ENCODE data around the gene C17orf58. TPM values are rescaled to one million over a fixed set of nuclear protein-coding genes. Genes with fewer than 3 reads are reported as not detected.
"Not testable (repeated sequence)": the region's sequence is repeated elsewhere in the genome, so short reads cannot be mapped to it uniquely, and the experiment has no call there.

Gene C17orf58
- total RNA-seq (2014; rRNA removed; shearing (Covaris generic)) = 22.6 and 32.6 TPM in 2 replicates

DNA sequence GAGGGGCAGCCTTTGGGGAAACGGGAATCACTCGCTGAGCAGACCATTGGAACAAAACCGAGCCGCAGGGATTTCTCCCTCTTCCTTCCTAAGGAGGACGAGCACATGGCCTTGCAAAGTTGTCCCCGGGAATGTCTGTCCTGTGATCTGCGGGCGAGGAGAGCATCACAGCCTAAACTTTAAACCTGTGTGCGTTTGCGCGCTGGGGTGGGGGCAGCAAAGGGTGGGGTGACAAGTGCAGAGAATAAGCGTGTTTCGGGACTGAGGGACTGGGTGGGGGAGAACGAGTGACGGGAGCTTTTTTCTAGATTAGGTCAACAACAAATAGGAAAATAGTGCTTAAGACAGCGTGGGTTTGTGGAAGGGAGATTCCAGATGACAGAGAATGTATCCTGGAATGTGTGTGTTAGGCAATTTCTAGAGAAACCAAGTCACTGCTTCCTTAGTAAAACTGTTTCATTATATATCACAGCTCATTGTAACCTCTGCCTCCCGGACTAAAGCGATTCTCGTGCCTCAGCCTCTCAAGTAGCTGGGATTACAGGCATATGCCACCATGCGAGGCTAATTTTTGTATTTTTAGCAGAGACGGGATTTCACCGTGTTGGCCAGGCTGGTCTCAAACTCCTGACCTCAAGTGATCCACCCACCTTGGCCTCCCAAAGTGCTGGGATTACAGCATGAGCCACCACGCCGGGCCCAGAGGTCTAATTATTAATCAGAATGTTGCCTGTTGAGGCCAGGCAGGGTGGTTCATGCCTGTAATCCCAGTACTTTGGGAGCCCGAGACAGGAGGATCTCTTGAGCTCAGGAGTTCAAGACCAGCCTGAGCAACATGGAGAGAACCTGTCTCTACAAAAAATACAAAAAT is at the start of gene C17orf58:
C17orf58 (minus strand) TSS at position 169 of the 871 bp plus-strand sequence. CDS start 271 bp downstream, outside the sequence.
- in situ Hi-C loops (cut with HindIII; ENCODE audit: low sequenced_read_pairs) = not testable (repeated sequence)

DNA sequence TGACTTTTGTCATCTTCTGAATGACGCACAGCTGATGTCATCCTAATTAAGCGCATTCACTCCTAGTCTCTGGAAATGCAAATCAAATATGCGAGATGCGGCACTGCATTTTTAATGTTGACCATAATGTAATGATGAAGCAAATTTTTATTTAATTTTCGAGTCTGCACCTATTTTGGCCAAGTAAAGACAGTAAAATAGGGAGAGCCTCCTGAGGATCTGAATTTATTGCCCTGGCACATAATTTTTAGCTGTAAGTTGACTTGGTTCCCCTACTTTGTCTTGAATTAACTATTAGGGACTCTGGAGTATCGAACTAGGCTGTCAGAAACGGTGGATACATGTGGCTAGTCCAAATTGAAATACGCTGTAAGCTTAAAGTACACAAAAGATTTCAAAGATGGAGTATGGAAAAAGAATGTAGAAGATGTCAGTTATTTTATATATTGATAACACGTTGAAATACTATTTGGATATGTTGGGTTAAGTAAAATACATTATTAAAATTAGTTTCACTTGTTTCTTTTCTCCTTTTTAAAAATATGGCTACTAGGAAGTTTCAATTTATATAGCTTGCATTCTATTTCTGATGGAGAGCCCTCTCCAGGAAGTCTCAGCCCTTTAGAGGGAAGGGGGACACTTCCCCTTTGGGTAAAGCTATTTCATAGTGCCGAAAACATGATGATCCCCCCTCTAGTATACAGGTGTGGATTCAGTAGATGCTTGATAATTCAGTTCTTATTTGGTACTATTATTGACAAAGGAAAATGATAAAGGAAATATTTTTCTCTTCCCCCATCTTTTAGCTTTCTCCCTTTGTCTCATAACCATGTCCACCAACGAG is 40.3 kb upstream of the C17orf58 start:
- in situ Hi-C loops (cut with HindIII; ENCODE audit: low sequenced_read_pairs) = no loop called here

More for the DNA sequence above, at the start of gene C17orf58:
- DNase-seq (ENCODE audit: low spot score) = peak; percentile 43

DNA sequence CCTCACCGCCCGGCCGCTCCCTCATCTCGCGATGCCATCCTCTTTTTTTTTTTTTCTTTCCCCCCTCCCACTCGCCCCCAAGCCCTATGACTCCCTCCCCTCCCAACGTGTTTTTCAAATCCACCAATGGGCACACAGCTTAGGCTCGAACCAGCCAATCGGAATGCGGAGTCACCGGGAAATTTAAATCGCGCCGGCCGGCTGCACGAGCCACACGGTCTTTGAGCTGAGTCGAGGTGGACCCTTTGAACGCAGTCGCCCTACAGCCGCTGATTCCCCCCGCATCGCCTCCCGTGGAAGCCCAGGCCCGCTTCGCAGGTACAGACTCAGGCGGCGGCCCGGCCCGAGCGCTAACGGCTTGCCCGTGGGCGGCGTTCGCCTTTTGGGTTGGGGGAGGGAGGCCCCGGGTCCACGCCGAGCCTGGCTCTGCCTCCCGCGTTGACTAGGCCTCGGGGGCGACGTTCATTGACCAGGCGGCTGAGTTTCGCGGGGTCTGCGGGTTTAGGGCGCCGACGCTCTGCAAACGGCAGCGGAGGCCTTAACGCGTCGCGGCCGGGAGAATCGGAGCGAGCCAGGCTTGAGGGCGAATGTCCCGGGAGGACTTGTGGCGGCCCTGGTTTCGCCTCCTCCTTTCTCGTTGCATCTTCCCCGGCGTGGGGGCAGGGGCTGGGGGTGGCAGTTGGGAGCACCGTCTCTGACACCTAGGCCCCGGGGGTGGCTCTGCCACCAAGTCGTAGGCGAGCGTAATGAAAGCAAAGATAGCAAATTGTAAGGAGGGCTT is 39.4 kb upstream of the C17orf58 start, which contains the start of gene KPNA2:
KPNA2 (plus strand) TSS at position 213 of the 781 bp plus-strand sequence. CDS start 1,398 bp downstream, outside the sequence.
- in situ Hi-C loops (cut with HindIII; ENCODE audit: low sequenced_read_pairs) = no loop called here
- peak; percentile 97 for DNase-seq (ENCODE audit: low spot score)

More for the DNA sequence above, 40.3 kb upstream of the C17orf58 start:
- no peak for DNase-seq (ENCODE audit: low spot score)

DNA sequence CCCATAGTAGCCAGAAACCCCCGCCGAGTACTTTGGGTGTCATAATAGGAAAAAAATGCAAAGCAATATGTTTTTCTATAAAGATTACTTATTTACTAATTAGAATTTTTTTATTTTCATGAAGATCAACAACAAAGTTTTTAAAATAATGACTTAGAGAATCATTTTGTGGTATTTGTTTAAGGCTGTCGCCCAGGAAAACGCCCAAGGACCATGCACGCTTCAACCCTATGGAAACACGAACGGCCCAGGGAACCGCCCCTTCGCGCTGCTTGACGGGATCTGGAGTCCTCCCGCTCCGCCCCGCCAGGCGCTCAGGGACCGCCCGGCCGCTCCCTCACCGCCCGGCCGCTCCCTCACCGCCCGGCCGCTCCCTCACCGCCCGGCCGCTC is 38.9 kb upstream of the C17orf58 start:
- in situ Hi-C loops (cut with HindIII; ENCODE audit: low sequenced_read_pairs) = no loop called here
- no peak for DNase-seq (ENCODE audit: low spot score)

DNA sequence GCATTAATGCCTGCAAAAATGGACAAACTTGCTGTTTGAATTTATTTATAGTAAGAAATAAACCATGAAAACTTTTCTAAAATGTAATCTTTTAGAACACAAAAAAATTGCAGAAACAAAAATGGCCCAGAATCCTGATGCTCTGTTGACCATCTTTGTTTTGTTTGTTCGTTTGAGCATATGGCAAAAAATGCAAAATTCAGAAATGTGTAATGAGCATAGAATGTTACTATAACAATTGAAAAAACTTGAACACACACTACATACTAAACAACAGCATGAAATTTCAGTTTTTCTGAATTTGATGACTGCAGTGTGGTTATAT is 38.1 kb upstream of the C17orf58 start:
- no peak for DNase-seq (ENCODE audit: low spot score)
- in situ Hi-C loops (cut with HindIII; ENCODE audit: low sequenced_read_pairs) = no loop called here

DNA sequence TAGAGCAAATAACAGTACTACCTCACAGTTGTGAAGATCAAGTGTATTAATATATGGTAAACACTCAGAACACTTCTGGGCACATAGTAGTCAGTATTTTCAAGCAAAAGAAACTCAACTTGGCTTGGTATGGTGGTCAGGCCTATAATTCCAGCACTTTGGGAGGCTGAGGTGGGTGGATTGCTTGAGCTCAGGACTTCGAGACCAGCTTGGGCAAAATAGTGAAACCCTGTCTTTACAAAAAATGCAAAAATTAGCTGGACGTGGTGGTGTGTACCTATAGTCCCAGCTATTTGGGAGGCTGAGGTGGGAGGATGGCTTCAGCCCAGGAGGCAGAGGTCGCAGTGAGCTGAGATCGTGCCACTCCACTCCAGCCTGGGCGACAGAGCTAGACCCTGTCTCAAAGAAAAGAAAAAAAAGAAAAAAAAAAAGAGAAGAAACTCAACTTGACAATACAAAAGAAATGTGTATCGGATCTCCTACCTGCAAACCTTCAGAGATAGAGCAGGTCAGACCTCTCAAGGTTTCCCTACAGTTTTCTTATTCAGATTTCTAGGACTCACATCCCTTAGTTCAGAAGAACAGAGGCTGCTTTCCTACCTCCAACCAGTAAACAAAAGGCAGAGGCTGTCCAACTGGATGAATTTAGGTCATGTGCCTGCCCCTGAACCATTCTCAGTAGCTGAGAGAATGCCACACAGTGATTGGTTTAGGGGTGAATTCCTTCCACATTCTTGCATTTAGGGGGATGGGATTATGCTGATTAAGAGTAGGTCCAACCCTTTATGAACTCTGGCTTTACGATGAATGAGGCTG is 37.6 kb upstream of the C17orf58 start:
- DNase-seq (ENCODE audit: low spot score) = peak; percentile 78
- in situ Hi-C loops (cut with HindIII; ENCODE audit: low sequenced_read_pairs) = no loop called here

DNA sequence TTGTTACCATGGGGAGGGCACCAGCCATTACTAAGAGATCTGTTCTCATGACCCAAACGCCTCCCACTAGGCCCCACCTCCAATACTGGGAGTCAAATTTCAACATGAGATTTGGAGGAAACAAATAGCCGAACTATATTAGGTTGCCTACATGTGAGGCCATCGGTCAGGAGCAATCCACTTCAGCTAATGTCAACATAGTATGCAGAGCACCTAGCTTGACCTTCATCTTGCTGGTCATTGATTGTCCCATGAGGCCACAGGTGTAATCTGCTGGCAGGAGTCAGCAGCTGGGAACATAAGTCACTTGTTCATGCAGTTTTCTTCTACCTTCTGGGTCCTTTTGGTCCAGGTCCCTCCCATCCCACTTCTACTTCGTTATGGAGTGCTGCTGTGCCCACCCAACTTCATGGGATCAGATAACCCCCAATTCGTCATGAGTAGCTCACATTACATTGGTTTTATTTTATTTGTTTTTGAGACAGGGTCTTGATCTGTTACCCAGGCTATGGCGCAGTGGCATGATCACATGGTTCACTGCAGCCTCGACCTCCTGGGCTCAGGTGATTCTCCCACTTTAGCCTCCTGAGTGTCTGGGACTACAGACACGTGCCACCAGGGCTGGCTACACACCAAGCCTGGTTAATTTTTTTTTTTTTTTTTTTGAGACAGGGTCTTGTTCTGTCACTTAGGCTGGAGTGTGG is 33.4 kb upstream of the C17orf58 start:
- in situ Hi-C loops (cut with HindIII; ENCODE audit: low sequenced_read_pairs) = no loop called here

DNA sequence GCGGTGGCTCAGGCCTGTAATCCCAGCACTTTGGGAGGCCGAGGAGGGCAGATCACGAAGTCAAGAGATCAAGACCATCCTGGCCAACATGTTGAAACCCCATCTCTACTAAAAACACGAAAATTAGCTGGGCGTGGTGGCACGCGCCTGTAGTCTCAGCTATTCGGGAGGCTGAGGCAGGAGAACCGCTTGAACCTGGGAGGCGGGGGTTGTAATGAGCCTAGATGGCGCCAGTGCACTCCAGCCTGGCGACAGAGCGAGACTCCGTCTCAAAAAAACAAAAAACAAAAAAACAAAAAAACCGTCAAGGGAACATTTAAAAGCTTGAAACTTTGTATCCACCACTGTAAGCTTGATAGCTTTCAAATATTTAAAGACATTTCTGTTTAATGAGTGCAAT is 26.3 kb upstream of the C17orf58 start:
- DNase-seq (ENCODE audit: low spot score); in situ Hi-C loops (cut with HindIII; ENCODE audit: low sequenced_read_pairs): not testable (repeated sequence)

More for the DNA sequence above, 33.4 kb upstream of the C17orf58 start:
- no peak for DNase-seq (ENCODE audit: low spot score)

DNA sequence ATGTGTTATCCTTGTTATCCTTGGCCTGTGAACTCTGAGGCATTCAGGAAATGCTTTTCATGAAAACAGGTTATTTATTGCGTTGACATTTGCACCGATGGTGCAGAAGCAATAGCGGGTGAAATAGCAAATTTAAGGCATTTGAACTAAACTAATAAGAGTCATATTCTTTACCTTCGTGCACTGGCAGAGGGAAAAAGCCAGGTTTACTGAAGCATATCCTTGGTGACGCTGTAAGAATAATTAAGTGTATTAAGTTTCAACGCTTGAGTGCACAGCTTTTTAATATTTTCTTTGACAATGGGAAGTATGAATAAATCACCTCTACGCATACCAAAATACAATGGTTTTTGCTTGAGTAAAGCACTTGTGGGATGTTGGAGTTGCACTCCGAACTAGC is 25.7 kb upstream of the C17orf58 start:
- no peak for DNase-seq (ENCODE audit: low spot score)
- in situ Hi-C loops (cut with HindIII; ENCODE audit: low sequenced_read_pairs) = no loop called here

DNA sequence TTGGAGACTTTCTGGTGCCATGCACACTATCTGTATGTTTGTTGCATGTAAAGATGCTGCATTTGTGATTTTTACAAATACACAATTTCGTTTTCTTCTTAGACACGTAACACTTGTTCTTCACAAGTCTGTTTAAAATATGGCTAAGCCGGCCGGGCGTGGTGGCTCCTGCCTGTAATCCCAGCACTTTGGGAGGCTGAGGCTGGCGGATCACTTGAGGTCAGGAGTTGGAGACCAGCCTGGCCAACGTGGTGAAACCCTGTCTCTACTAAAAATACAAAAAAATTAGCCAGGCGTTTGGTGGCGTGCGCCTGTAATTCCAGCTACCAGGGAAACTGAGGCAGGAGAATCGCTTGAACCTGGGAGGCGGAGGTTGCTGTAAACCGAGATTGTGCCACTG is 24.5 kb upstream of the C17orf58 start:
- DNase-seq (ENCODE audit: low spot score); in situ Hi-C loops (cut with HindIII; ENCODE audit: low sequenced_read_pairs): not testable (repeated sequence)

DNA sequence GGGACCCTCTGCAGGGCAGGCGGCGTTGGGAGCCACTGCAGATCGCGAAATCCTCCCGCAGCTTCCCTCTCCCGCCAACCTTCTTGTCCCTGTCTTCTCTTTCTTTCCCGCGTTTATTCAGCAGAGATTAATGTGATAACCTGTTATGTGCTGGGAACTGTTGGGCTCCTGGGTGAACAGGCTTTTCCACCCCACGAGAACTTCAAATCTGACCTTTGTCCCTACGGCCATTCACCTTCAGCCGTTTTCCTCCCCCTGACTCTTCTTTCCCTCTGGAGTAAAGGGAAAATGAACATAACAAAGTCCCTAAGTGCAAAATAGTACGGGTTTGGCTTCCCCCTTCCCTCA is 24.1 kb upstream of the C17orf58 start:
- DNase-seq (ENCODE audit: low spot score) = no peak
- in situ Hi-C loops (cut with HindIII; ENCODE audit: low sequenced_read_pairs) = no loop called here

DNA sequence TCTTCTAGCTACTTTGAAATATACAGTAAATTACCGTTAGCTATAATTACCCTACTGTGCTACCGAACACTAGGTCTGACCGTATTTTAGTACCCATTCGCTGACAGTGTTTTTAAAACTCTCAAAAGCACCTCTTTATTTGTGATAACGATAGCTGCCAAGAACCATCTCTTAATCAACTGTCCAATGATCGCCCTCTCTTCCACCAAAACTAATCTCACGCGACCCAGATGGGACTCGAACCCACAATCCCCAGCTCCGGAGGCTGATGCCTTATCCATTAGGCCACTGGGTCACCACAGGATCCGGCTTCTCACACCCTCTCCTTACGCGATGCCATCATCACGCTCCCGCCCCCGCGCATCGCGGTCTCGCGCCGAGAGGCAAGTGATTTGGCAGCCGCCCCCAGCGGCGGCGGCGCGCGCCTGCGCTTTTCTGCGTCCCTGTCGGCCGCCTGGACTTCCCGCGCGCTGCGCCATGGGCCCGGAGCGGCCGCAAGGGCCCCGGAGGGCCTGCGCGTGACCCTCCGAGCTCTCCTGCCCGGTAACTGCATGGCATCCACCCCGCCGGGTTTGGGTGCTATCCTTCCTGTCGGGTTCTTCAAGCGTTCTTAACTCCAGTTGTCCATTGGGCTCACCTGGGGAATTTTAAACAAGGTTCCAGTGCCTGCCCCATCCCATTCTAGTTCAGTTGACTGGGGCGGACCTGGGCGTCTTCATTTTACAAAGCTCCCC is 23.6 kb upstream of the C17orf58 start:
- in situ Hi-C loops (cut with HindIII; ENCODE audit: low sequenced_read_pairs) = no loop called here
- peak; percentile 96 for DNase-seq (ENCODE audit: low spot score)

DNA sequence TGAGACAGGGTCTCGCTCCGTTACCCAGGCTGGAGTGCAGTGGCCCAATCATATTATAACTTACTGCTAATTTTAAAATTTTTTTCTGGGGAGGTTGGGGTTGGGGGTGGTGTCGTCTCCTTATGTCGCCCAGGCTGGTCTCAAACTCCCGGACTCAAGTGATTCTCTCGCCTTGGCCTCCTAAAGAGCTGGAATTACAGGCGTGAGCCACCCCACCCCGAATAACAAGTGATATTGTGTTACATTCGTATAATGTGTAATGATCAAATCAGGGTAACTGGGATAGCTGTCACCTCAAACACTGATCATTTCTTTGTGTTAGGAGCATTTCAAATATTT is 23.0 kb upstream of the C17orf58 start:
- no peak for DNase-seq (ENCODE audit: low spot score)
- in situ Hi-C loops (cut with HindIII; ENCODE audit: low sequenced_read_pairs) = no loop called here

DNA sequence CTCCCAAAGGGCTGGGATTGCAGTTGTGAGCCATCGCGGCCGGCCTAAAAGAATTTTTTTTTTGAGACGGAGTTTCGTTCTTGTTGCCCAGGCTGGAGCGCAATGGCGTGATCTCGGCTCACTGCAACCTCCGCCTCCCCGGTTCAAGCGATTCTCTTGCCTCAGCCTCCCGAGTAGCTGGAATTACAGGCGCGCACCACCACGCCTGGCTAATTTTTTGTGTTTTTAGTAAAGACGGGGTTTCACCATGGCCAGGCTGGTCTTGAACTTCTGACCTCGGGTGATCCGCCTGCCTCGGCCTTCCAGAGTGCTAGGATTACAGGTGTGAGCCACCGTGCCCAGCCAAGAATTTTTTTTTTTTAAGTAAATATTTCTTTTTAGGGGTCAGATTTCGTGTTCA is 22.2 kb upstream of the C17orf58 start:
- in situ Hi-C loops (cut with HindIII; ENCODE audit: low sequenced_read_pairs); DNase-seq (ENCODE audit: low spot score): not testable (repeated sequence)

DNA sequence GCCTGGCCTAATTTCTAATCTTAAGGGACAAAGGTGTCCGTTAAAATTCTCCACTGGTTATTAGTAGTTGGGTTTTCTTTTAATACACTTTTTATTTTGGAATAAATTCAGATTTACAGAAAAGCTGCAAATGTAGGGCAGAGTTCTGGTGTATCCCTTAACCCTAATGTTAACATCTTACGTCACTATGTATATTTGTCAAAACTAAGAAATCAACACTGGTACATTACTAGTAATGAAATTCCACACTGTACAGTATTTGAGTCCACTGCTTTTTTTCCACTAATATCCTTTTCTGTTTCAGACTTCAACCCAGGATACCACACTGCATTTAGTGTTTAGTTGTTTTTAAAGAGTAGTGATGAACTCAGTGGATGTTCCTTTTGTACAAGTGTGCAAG is 20.6 kb upstream of the C17orf58 start:
- no peak for DNase-seq (ENCODE audit: low spot score)
- in situ Hi-C loops (cut with HindIII; ENCODE audit: low sequenced_read_pairs) = no loop called here

DNA sequence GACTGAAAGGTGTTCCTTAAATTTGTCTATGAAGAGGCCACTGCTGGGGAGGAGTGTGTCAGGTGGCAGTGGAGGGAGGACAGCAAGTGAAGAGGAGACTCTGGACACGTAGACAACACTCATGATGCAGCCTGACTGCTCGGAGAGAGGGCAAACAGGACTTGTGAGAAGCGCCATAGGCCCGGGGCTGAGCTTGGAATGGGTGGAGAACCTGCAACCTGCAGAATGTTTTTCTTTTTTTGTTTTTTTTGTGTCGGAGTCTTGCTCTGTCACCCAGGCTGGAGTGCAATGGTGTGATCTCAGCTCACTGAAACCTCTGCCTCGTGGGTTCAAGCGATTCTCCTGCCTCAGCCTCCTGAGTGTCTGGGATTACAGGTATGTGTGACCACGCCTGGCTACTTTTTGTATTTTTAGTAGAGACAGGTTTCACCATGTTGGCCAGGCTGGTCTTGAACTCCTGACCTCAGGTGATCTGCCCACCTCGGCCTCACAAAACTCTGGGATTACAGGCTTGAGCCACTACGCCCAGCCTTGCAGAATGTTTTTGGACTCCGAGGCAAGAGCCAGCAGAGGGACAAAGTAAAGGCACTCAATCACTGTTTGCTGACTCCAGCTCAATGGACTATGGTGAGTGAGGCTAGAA is 18.9 kb upstream of the C17orf58 start:
- no peak for DNase-seq (ENCODE audit: low spot score)
- in situ Hi-C loops (cut with HindIII; ENCODE audit: low sequenced_read_pairs) = no loop called here

DNA sequence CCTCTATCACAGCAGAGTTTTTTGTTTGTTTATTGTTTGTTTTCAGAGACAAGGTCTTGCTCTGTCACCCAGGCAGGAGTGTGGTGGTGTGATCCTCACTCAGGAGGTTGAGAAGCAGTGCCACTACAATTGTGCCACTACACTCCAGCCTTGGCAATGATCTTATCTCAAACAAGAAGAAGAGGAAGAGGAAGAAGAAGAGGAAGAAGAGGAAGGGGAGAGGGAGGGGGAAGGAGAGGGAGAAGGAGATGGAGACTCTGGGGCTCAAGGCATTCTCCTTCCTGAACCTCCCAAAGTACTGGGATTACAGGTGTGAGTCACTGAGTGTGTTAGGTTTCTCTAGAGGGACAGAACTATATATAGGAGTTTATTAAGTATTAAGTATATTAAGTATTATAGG is 17.1 kb upstream of the C17orf58 start:
- no peak for DNase-seq (ENCODE audit: low spot score)
- in situ Hi-C loops (cut with HindIII; ENCODE audit: low sequenced_read_pairs) = no loop called here

All from G401 (cell line).